ENCODE data around the gene SCFD2. TPM values are rescaled to one million over a fixed set of nuclear protein-coding genes. Genes with fewer than 3 reads are reported as not detected.

SCFD2 gene
- polyA plus RNA-seq, 1 donor from 2014 or later = 5.0 TPM

DNA sequence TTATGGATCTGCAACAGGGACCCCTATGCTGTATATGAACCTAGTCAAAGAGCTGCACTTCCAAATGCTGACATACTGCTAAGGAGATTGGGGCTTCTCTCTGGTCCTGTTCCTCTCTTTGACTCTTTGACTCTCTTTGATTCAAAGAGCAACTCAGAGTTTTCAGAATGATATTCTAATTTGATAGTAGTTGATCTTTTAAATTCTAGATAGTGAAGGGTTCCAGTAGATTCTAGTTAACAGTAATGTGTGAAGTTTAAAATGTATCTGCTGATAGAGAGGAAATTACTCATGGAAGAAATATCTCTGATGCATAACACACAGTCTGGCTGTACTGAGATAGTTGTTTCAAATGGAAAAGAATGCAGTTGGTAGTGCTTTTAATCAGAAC, 264.7 kb downstream of the SCFD2 start:
- H3K4me2 ChIP-seq (ENCODE audit: low read length) = no peak overlapping the region
- no peak overlapping the region for H3K9ac ChIP-seq (ENCODE audit: low read length)
- no peaks in the 10 kb centered on the region for H3K9me2 ChIP-seq (ENCODE audit: insufficient read depth, low read length)
- no peaks in the 10 kb centered on the region for H4K20me1 ChIP-seq (ENCODE audit: insufficient read depth)
- H3F3A ChIP-seq (ENCODE audit: insufficient read depth, low read length, poor library complexity, severe bottlenecking) = no peaks in the 10 kb centered on the region
- no peaks in the 10 kb centered on the region for H3K36me3 ChIP-seq (ENCODE audit: insufficient read depth, low read length)
- no peak overlapping the region for H3K27ac ChIP-seq (ENCODE audit: low read length)
- no peaks in the 10 kb centered on the region for H3K79me2 ChIP-seq (replicated peaks; ENCODE audit: insufficient read depth, low read length)
- H3K9me3 ChIP-seq (ENCODE audit: low read length) = no peaks in the 10 kb centered on the region
- no peaks in the 10 kb centered on the region for H3K27me3 ChIP-seq (ENCODE audit: insufficient read depth, low read depth, low read length)
- TF ChIP-seq, protein P1, sequence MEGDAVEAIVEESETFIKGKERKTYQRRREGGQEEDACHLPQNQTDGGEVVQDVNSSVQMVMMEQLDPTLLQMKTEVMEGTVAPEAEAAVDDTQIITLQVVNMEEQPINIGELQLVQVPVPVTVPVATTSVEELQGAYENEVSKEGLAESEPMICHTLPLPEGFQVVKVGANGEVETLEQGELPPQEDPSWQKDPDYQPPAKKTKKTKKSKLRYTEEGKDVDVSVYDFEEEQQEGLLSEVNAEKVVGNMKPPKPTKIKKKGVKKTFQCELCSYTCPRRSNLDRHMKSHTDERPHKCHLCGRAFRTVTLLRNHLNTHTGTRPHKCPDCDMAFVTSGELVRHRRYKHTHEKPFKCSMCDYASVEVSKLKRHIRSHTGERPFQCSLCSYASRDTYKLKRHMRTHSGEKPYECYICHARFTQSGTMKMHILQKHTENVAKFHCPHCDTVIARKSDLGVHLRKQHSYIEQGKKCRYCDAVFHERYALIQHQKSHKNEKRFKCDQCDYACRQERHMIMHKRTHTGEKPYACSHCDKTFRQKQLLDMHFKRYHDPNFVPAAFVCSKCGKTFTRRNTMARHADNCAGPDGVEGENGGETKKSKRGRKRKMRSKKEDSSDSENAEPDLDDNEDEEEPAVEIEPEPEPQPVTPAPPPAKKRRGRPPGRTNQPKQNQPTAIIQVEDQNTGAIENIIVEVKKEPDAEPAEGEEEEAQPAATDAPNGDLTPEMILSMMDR (IDR thresholded peaks at IDR 0.05; ENCODE audit: poor library complexity, severe bottlenecking) = no peak
- TF ChIP-seq MXI1 (conservative IDR thresholded peaks at IDR 0.05; ENCODE audit: poor library complexity, severe bottlenecking) (no peak), POLR2AphosphoS5 (IDR thresholded peaks at IDR 0.05) (no peak), EZH2 (IDR thresholded peaks at IDR 0.05; ENCODE audit: borderline replicate concordance, insufficient read depth, low read length, poor library complexity, severe bottlenecking) (no peak), SMC3 (conservative IDR thresholded peaks at IDR 0.05; ENCODE audit: poor library complexity) (no peak), TAF1 (IDR thresholded peaks at IDR 0.05; ENCODE audit: low read depth) (no peak), RAD21 (conservative IDR thresholded peaks at IDR 0.05) (no peak), EP300 (conservative IDR thresholded peaks at IDR 0.05; ENCODE audit: poor library complexity, severe bottlenecking) (no peak)
- TF ChIP-seq, protein P2, sequence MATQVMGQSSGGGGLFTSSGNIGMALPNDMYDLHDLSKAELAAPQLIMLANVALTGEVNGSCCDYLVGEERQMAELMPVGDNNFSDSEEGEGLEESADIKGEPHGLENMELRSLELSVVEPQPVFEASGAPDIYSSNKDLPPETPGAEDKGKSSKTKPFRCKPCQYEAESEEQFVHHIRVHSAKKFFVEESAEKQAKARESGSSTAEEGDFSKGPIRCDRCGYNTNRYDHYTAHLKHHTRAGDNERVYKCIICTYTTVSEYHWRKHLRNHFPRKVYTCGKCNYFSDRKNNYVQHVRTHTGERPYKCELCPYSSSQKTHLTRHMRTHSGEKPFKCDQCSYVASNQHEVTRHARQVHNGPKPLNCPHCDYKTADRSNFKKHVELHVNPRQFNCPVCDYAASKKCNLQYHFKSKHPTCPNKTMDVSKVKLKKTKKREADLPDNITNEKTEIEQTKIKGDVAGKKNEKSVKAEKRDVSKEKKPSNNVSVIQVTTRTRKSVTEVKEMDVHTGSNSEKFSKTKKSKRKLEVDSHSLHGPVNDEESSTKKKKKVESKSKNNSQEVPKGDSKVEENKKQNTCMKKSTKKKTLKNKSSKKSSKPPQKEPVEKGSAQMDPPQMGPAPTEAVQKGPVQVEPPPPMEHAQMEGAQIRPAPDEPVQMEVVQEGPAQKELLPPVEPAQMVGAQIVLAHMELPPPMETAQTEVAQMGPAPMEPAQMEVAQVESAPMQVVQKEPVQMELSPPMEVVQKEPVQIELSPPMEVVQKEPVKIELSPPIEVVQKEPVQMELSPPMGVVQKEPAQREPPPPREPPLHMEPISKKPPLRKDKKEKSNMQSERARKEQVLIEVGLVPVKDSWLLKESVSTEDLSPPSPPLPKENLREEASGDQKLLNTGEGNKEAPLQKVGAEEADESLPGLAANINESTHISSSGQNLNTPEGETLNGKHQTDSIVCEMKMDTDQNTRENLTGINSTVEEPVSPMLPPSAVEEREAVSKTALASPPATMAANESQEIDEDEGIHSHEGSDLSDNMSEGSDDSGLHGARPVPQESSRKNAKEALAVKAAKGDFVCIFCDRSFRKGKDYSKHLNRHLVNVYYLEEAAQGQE (IDR thresholded peaks at IDR 0.05; ENCODE audit: borderline replicate concordance) = no peak
- no peak overlapping the region for H2AFZ ChIP-seq (ENCODE audit: low read depth, low read length)
- no peak overlapping the region for H3K4me3 ChIP-seq (ENCODE audit: low read length)

DNA sequence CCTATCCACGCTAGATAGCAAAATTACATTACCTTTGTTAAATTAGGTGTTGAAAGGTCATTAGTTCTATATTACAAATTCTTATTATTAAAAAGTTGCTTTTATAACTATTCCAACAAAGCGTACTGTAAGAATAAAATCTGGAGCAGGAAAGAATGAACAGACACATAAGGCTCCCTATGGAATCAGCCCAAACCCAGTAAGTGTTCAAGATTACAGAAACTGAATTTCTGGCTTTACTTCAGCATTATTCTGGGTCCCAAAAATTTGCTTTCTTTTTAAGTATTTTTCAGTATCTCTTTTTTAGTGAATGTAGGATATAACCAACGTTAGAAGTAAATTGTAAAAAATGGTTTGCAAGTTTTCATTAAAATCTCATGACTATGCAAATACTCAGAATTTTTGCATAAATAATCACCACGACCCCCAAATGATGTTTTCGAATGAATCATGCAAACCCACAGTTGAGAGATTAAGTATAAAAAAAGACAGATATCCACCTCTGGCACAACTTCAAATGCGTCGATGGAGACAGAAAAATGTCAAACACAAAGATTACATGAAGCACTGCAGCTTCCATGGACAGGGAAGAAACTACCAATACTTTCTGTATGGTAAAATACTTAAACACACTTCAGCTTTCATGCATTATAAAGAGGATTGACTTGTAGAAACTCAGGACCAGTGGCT, 265.2 kb downstream of the SCFD2 start:
- Histone ChIP-seq H3K4me2 (ENCODE audit: low read length) (no peak overlapping the region), H3K9me2 (ENCODE audit: insufficient read depth, low read length) (no peaks in the 10 kb centered on the region)

More for the DNA sequence above, 265.2 kb downstream of the SCFD2 start:
- TF ChIP-seq POLR2AphosphoS5 (IDR thresholded peaks at IDR 0.05) (no peak), RAD21 (conservative IDR thresholded peaks at IDR 0.05) (no peak), EP300 (conservative IDR thresholded peaks at IDR 0.05; ENCODE audit: poor library complexity, severe bottlenecking) (no peak), EZH2 (IDR thresholded peaks at IDR 0.05; ENCODE audit: borderline replicate concordance, insufficient read depth, low read length, poor library complexity, severe bottlenecking) (no peak), TAF1 (IDR thresholded peaks at IDR 0.05; ENCODE audit: low read depth) (no peak), SMC3 (conservative IDR thresholded peaks at IDR 0.05; ENCODE audit: poor library complexity) (no peak), MXI1 (conservative IDR thresholded peaks at IDR 0.05; ENCODE audit: poor library complexity, severe bottlenecking) (no peak)
- TF ChIP-seq, protein P2 (IDR thresholded peaks at IDR 0.05; ENCODE audit: borderline replicate concordance) = no peak
- TF ChIP-seq, protein P1 (IDR thresholded peaks at IDR 0.05; ENCODE audit: poor library complexity, severe bottlenecking) = no peak
- H3K9ac ChIP-seq (ENCODE audit: low read length) = no peak overlapping the region
- no peaks in the 10 kb centered on the region for H3K79me2 ChIP-seq (replicated peaks; ENCODE audit: insufficient read depth, low read length)
- H3K9me3 ChIP-seq (ENCODE audit: low read length) = no peaks in the 10 kb centered on the region
- H3F3A ChIP-seq (ENCODE audit: insufficient read depth, low read length, poor library complexity, severe bottlenecking) = no peaks in the 10 kb centered on the region
- H3K27ac ChIP-seq (ENCODE audit: low read length) = no peak overlapping the region
- no peaks in the 10 kb centered on the region for H3K36me3 ChIP-seq (ENCODE audit: insufficient read depth, low read length)
- H4K20me1 ChIP-seq (ENCODE audit: insufficient read depth) = no peaks in the 10 kb centered on the region
- H3K27me3 ChIP-seq (ENCODE audit: insufficient read depth, low read depth, low read length) = no peaks in the 10 kb centered on the region
- no peak overlapping the region for H3K4me3 ChIP-seq (ENCODE audit: low read length)
- H2AFZ ChIP-seq (ENCODE audit: low read depth, low read length) = no peak overlapping the region
